Heart left ventricle (tissue), 16 donors: ENCODE measurements around the gene DOK7. TPM values are rescaled to one million over a fixed set of nuclear protein-coding genes. Genes with fewer than 3 reads are reported as not detected.

Experiments
- ATAC-seq, 4 donors: fragments of 200-7000 bp; cut with Tn5 transposase; one replicate each; pipeline ENCODE4 v1.9.1; 2020 to 2022; ENCODE audit warnings: moderate library complexity in 4 of 4, mild to moderate bottlenecking in 3 of 4, moderate number of reproducible peaks in 1 of 4
- DNase-seq, 5 donors: peaks; one replicate each; pipeline ENCODE4 v3.0.0-alpha.2; 2020
- H3K27ac ChIP-seq, 12 donors: fragments of 200-600 bp; sonication (generic) in 4 of 12; one replicate each; pipeline versions ENCODE4 v1.5.0 to v1.8.0; 2016 to 2022; ENCODE audit warnings: mild to moderate bottlenecking in 2 of 12
- H3K27me3 ChIP-seq, 9 donors: fragments of 200-600 bp; sonication (generic) in 2 of 9; one replicate each; pipeline versions ENCODE4 v1.5.1 to v1.8.0; 2016 to 2022; ENCODE audit warnings: mild to moderate bottlenecking in 3 of 9
- H3K36me3 ChIP-seq, 9 donors: fragments of 200-600 bp; sonication (generic) in 2 of 9; one replicate each; pipeline versions ENCODE4 v1.5.0 to v1.8.0; 2018 to 2022; ENCODE audit warnings: mild to moderate bottlenecking in 2 of 9
- H3K4me1 ChIP-seq, 12 donors: fragments of 200-600 bp; sonication (generic) in 4 of 12; one replicate each; pipeline versions ENCODE4 v1.5.0 to v1.8.0; 2016 to 2022; ENCODE audit warnings: mild to moderate bottlenecking in 3 of 12
- H3K4me3 ChIP-seq, 12 donors: fragments of 200-600 bp; sonication (generic) in 4 of 12; one replicate each; pipeline versions ENCODE4 v1.5.0 to v1.8.0; 2017 to 2022; ENCODE audit warnings: mild to moderate bottlenecking in 9 of 12, moderate library complexity in 4 of 12
- H3K9me3 ChIP-seq, 12 donors: fragments of 200-600 bp; sonication (generic) in 4 of 12; one replicate each; pipeline versions ENCODE4 v1.5.0 to v1.8.0; 2016 to 2022; ENCODE audit warnings: mild to moderate bottlenecking in 1 of 12
- POLR2A ChIP-seq, 2 donors: fragments of 450-650 bp; IDR thresholded peaks; one replicate each; pipeline ENCODE4 v1.6.1; 2017; ENCODE audit warnings: antibody characterized with exemption in 2 of 2, mild to moderate bottlenecking in 2 of 2, moderate library complexity in 2 of 2
- WGBS, 4 donors: extraction: QIAGEN DNeasy Blood & Tissue Kit in 2 of 4; methylation state at CpG; one replicate each; pipeline versions ENCODE4 v1.1.5 to v1.1.7; 2013 to 2018; 5-methylcytosine and 5-hydroxymethylcytosine counted together
- intact Hi-C, 10 donors: fragments of 100-400 bp; cut with DNase I; formaldehyde crosslinking; loops; one replicate each; pipeline versions ENCODE4 v1.11.1 to v1.14.2; 2022
- polyA plus RNA-seq, 2 donors: library from polyadenylated mRNA; stranded (reverse); fragments of 200-250 nt; gene quantifications; one replicate each; pipeline ENCODE4 v1.2.3, GENCODE V29; 2013
- total RNA-seq, 9 donors: library from RNA; depleted of rRNA in 2 of 9; stranded (reverse); fragments of >200 nt in 2 of 9; fragmentation: NEBNext Ultra II Directional in 3 of 9; extraction: Animal tissue kit (Norgen Biotek cat#: 25700) in 3 of 9; gene quantifications; one replicate each; pipeline versions ENCODE4 v1.1.0 to v1.2.4, GENCODE V29; 2016 to 2023
- TF ChIP-seq, protein P1 (sequence below), 12 donors: fragments of 200-600 bp; sonication (generic) in 4 of 12; IDR thresholded peaks; one replicate each; pipeline versions ENCODE4 v1.5.0 to v1.8.0; 2018 to 2022; ENCODE audit warnings: antibody characterized with exemption in 12 of 12, mild to moderate bottlenecking in 5 of 12
- donor health status: ischemic (EF 13 %, LVEDD 7.1; RV severe dilation, severe dysfunction).
- donor health status: healthy with polysubstance abuse.
- donor health status: DM: no; HTN: yes; CAD: no.
- donor health status: DM: no; HTN: no; CAD: no.
- donor health status: ischemic (EF 25% LVEDD 6.9; RV normal size, moderate dysfunction).
- donor health status: ischemic (EF 25% LVEDD 5.7; RV mildly dilated, moderate dysfunction).
- donor health status: healthy.
- donor health status: DM: yes; HTN: yes; CAD: no.
- donor health status: ischemic (EF 35%, LVEDD 5.7; RV mildly dilated, moderate dysfunction).
- donor health status: nonischemic (EF 11% LVEDD 7.7; RV severe dilation, severe dysfunction).
- donor health status: DM: yes; HTN: yes; CAD: no.
- donor health status: PGD.
- donor health status: ischemic (EF 29% LVEDD 5.4; RV normal size, mild dysfunction).
- donor health status: nonischemic (EF 23%, LVEDD 6.1; RV moderate dilation, normal function).

Gene DOK7
- total and polyA plus RNA-seq, 11 donors: 27.7 to 89.5 (median 40.0) TPM

DNA sequence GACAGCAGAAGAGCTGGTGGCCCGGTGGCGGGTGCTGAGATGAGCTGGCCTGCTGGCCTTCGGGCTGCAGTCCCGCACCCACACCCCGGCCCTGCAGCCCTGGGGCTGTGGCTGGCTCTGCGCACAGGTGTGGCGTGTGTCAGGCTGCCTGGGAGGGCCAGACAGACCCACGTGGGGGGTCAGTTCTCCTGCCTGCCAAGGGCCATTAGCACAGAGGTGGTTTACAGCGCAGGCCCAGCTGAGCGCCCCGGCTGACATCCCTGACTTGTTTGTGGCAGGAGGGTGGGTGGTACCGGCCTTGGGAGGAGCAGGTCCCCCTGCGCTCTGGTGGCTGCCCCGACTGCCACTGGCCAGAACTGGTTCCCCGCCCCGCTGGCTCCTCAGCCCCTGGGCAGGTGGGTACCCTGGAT is 30.7 kb upstream of the DOK7 start:
- 92 to 95% (median 94%) methylated on average over 13 to 16 of the region's 16 CpGs for WGBS, 4 donors
- no peaks in the 10 kb centered on the region for H3K9me3 ChIP-seq
- H3K27me3 ChIP-seq: no peaks in the 10 kb centered on the region
- no peaks in the 10 kb centered on the region for H3K4me1 ChIP-seq
- H3K36me3 ChIP-seq: peaks cover 0 to 32% (median 23%) of the 10 kb centered on the region in 9 donors
- no peak overlapping the region for H3K27ac ChIP-seq
- no peak for TF ChIP-seq POLR2A (IDR thresholded peaks at IDR 0.05)
- TF ChIP-seq, protein P1, sequence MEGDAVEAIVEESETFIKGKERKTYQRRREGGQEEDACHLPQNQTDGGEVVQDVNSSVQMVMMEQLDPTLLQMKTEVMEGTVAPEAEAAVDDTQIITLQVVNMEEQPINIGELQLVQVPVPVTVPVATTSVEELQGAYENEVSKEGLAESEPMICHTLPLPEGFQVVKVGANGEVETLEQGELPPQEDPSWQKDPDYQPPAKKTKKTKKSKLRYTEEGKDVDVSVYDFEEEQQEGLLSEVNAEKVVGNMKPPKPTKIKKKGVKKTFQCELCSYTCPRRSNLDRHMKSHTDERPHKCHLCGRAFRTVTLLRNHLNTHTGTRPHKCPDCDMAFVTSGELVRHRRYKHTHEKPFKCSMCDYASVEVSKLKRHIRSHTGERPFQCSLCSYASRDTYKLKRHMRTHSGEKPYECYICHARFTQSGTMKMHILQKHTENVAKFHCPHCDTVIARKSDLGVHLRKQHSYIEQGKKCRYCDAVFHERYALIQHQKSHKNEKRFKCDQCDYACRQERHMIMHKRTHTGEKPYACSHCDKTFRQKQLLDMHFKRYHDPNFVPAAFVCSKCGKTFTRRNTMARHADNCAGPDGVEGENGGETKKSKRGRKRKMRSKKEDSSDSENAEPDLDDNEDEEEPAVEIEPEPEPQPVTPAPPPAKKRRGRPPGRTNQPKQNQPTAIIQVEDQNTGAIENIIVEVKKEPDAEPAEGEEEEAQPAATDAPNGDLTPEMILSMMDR (IDR thresholded peaks at IDR 0.05): no peak
- no peak for ATAC-seq
- peak in 1 of 5 donors; percentile 52 for DNase-seq
- intact Hi-C loops: no loop called here
- H3K4me3 ChIP-seq: no peak overlapping the region

GRCh38 chr4:3433138-3433869 is 29.8 kb upstream of the DOK7 start:
- no peaks in the 10 kb centered on the region for H3K4me1 ChIP-seq
- no peak overlapping the region for H3K27ac ChIP-seq
- ATAC-seq: no peak
- no peak overlapping the region for H3K4me3 ChIP-seq
- peak in 1 of 5 donors; percentile 57 for DNase-seq
- 91 to 95% (median 94%) methylated on average over 29 to 32 of the region's 32 CpGs for WGBS, 4 donors
- no peaks in the 10 kb centered on the region for H3K9me3 ChIP-seq
- intact Hi-C loops: no loop called here
- peaks cover 0 to 29% (median 18%) of the 10 kb centered on the region in 9 donors for H3K36me3 ChIP-seq
- no peaks in the 10 kb centered on the region for H3K27me3 ChIP-seq
- TF ChIP-seq, protein P1 (IDR thresholded peaks at IDR 0.05): no peak
- TF ChIP-seq POLR2A (IDR thresholded peaks at IDR 0.05): no peak

DNA sequence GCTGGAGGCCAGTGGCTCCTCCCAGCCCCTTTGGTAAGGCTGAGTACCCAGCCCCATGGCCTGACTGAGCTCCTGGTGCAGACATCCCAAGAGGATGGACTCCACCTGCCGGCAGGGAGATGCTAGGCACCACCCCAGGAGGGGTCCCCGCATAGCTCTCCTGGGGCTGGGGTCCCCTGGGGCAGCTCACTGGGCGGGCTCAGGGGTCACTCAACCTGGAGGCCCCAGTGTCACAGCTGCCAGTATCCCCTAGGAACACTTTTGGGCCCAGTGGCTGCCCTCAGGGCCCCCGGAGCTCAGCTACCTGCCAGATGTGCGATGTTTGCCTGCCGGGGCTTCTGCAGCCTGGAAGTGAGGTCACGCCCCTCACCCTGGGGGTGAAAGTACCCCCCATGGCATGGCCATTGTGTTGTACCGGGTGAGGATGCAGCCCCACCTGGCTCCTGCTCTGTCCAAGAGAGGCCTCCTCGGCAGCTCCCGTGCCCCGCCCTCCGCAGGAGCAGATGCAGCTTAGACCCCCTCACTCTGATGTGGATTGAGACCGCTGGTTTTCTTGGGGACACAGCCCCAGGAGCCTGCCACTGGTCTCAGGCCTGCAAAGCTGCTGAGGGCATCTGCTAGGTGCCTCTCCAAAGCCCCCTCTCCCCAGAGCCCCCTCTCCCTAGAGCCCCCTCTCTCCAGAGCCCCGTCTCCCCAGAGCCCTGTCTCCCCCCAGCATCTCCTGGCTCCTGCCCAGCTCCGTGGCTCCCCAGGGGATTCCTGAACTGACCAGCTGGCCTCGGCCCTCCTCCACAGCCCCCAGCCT is 28.0 kb upstream of the DOK7 start:
- DNase-seq (peak in 1 of 5 donors; percentile 56), ATAC-seq (no peak)
- TF ChIP-seq POLR2A (IDR thresholded peaks at IDR 0.05): no peak
- TF ChIP-seq, protein P1 (IDR thresholded peaks at IDR 0.05): no peak
- Histone ChIP-seq H3K27me3 (no peaks in the 10 kb centered on the region), H3K27ac (no peak overlapping the region), H3K9me3 (no peaks in the 10 kb centered on the region), H3K4me3 (no peak overlapping the region), H3K36me3 (peaks cover 0 to 16% (median 8%) of the 10 kb centered on the region in 9 donors), H3K4me1 (no peaks in the 10 kb centered on the region)
- intact Hi-C loops: no loop called here
- 74 to 83% (median 77%) methylated on average over 10 to 16 of the region's 16 CpGs for WGBS, 4 donors

GRCh38 chr4:3435686-3435956 is 27.5 kb upstream of the DOK7 start:
- ATAC-seq (no peak), DNase-seq (peak in 1 of 5 donors; percentile 26)
- H3K4me3 ChIP-seq: no peak overlapping the region
- H3K36me3 ChIP-seq: peaks cover 0 to 12% (median 4%) of the 10 kb centered on the region in 9 donors
- no peaks in the 10 kb centered on the region for H3K9me3 ChIP-seq
- intact Hi-C loops: no loop called here
- no peak for TF ChIP-seq POLR2A (IDR thresholded peaks at IDR 0.05)
- no peaks in the 10 kb centered on the region for H3K4me1 ChIP-seq
- no peaks in the 10 kb centered on the region for H3K27me3 ChIP-seq
- no peak overlapping the region for H3K27ac ChIP-seq
- WGBS, 4 donors: 62 to 86% (median 77%) methylated on average over 3 to 4 of the region's 4 CpGs
